Mucosa of rectum (tissue), 2 donors: ENCODE data around the gene MIEF2.

Experiments
- H3K27ac ChIP-seq, 2 donors: one replicate each; pipeline ENCODE4 v1.7.0; 2013; ENCODE audit warnings: inconsistent platforms in 2 of 2, low read depth in 2 of 2, low read length in 2 of 2
- H3K27me3 ChIP-seq, 2 donors: one replicate each; pipeline ENCODE4 v1.7.0; 2013; ENCODE audit warnings: low read length in 2 of 2; ENCODE audit not compliant: control insufficient read depth in 2 of 2, insufficient read depth in 2 of 2
- H3K36me3 ChIP-seq, 2 donors: one replicate each; pipeline ENCODE4 v1.7.0; 2013; ENCODE audit warnings: low read length in 2 of 2; ENCODE audit not compliant: control insufficient read depth in 2 of 2, insufficient read depth in 2 of 2
- H3K4me1 ChIP-seq, 2 donors: one replicate each; pipeline ENCODE4 v1.7.0; 2013; ENCODE audit warnings: low read length in 2 of 2, mild to moderate bottlenecking in 1 of 2; ENCODE audit not compliant: control insufficient read depth in 2 of 2, insufficient read depth in 2 of 2
- H3K4me3 ChIP-seq, 2 donors: one replicate each; pipeline ENCODE4 v1.7.0; 2013; ENCODE audit warnings: low read length in 2 of 2
- H3K9ac ChIP-seq, 2 donors: one replicate each; pipeline ENCODE4 v1.7.0; 2013; ENCODE audit warnings: low read length in 2 of 2, low read depth in 1 of 2, mild to moderate bottlenecking in 1 of 2
- H3K9me3 ChIP-seq, 2 donors: one replicate each; pipeline ENCODE4 v1.7.0; 2013; ENCODE audit warnings: low read length in 2 of 2; ENCODE audit not compliant: control insufficient read depth in 2 of 2
- donor health status: healthy.
- donor health status: Normal muscosa, but diverticular disease.

The MIEF2 gene

GRCh38 chr17:18246880-18247612 lies 13.4 kb upstream of the MIEF2 start:
- H3K9ac ChIP-seq, result peak overlapping the region in 1 of 2 donors; percentile 41

GRCh38 chr17:18247613-18248001 lies 12.9 kb upstream of the MIEF2 start:
- no peak overlapping the region for H3K9ac ChIP-seq
- H3K27ac ChIP-seq, result peak overlapping the region; percentile 76 to 82
- H3K36me3 ChIP-seq, result peaks cover 61 to 69% of the 10 kb centered on the region in 2 donors
- no peaks in the 10 kb centered on the region for H3K27me3 ChIP-seq
- no peaks in the 10 kb centered on the region for H3K9me3 ChIP-seq
- H3K4me3 ChIP-seq, result no peak overlapping the region
- H3K4me1 ChIP-seq, result peaks cover 14 to 18% of the 10 kb centered on the region in 2 donors

More at GRCh38 chr17:18246880-18247612, 13.4 kb upstream of the MIEF2 start:
- Histone ChIP-seq H3K4me3 (peak overlapping the region; percentile 44 to 63), H3K4me1 (peaks cover 14 to 18% of the 10 kb centered on the region in 2 donors), H3K27me3 (no peaks in the 10 kb centered on the region), H3K36me3 (peaks cover 56 to 64% of the 10 kb centered on the region in 2 donors), H3K9me3 (no peaks in the 10 kb centered on the region), H3K27ac (peak overlapping the region; percentile 76 to 82)

DNA sequence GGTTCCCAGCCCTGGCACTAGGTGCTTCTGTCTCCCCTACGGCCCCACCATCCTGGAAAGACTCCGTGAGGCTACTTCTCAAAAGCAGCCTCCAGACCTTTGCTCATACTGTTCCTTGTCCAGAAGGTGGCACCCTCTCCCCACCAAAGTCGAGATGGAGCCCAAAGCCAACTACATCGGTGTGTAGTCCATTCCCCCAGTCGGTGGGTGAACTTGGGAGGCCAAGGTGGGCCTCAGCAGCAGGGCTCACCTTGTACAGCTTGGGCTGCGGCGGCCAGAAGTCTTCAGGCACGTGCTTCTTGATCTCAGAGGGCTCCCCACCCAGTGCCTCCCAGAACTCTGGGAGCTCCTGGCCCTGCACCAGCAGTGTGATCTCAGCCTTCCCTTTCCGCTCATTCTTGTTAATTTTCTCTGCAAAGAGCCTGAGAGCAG lies 12.1 kb upstream of the MIEF2 start:
- peak overlapping the region; percentile 2 to 76 for H3K27ac ChIP-seq
- peaks cover 14 to 18% of the 10 kb centered on the region in 2 donors for H3K4me1 ChIP-seq
- H3K4me3 ChIP-seq, result no peak overlapping the region
- no peaks in the 10 kb centered on the region for H3K27me3 ChIP-seq
- peaks cover 65 to 73% of the 10 kb centered on the region in 2 donors for H3K36me3 ChIP-seq
- H3K9ac ChIP-seq, result no peak overlapping the region
- H3K9me3 ChIP-seq, result no peaks in the 10 kb centered on the region

GRCh38 chr17:18248811-18249210 lies 11.7 kb upstream of the MIEF2 start:
- H3K4me1 ChIP-seq, result peaks cover 14 to 18% of the 10 kb centered on the region in 2 donors
- H3K27ac ChIP-seq, result no peak overlapping the region
- no peak overlapping the region for H3K9ac ChIP-seq
- H3K36me3 ChIP-seq, result peaks cover 69 to 74% of the 10 kb centered on the region in 2 donors
- H3K4me3 ChIP-seq, result no peak overlapping the region
- H3K9me3 ChIP-seq, result no peaks in the 10 kb centered on the region
- H3K27me3 ChIP-seq, result no peaks in the 10 kb centered on the region

DNA sequence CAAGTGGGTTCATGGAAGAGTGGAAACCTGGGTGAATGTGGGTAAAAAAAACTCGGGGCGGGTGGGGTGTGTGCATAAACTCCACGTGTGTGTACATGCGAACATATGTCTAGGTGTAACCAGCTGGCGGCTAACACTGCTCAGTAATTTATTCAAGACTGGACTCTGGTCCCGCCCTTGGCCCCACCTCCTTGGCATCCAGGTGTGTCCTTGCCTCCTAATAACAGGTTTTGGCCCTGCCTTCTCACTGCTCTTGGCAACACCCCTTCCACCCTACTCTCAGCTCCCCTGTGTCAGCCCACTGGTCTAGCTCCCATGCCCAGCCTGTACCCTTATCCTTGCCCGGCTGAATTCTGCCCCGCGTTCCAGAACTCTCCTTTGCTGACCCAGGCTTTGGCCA lies 10.2 kb upstream of the MIEF2 start:
- no peak overlapping the region for H3K27ac ChIP-seq

GRCh38 chr17:18250708-18251107 lies 9.8 kb upstream of the MIEF2 start:
- Histone ChIP-seq H3K9me3 (no peaks in the 10 kb centered on the region), H3K4me1 (peaks cover 14 to 18% of the 10 kb centered on the region in 2 donors), H3K9ac (no peak overlapping the region), H3K36me3 (peaks cover 72 to 83% of the 10 kb centered on the region in 2 donors), H3K4me3 (no peak overlapping the region), H3K27ac (no peak overlapping the region), H3K27me3 (no peaks in the 10 kb centered on the region)

More for the DNA sequence above, 10.2 kb upstream of the MIEF2 start:
- no peak overlapping the region for H3K9ac ChIP-seq
- no peak overlapping the region for H3K4me3 ChIP-seq
- no peaks in the 10 kb centered on the region for H3K27me3 ChIP-seq
- peaks cover 75 to 83% of the 10 kb centered on the region in 2 donors for H3K36me3 ChIP-seq
- H3K9me3 ChIP-seq, result no peaks in the 10 kb centered on the region
- H3K4me1 ChIP-seq, result peaks cover 14 to 18% of the 10 kb centered on the region in 2 donors

DNA sequence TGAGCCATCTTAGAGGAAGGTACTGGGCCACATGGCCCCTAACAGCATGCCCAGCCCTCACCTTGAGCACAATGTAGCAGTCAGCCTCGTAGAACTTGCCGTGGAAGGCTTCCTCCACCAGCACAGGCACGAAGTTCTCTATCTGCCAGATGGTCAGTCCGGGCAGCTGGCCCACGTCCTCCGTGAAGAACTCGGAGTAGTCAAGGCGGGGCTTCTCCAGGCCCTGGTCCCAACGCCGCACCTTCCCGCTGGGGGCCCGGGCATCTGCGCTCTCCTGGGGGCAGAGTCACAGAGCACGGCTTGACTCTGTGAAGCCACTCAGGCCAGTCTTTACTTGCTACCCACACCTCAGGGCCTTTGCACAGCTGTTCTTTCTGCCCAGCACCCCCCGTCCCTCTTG lies 9.3 kb upstream of the MIEF2 start:
- Histone ChIP-seq H3K4me3 (no peak overlapping the region), H3K27ac (no peak overlapping the region), H3K9ac (no peak overlapping the region), H3K36me3 (peaks cover 69 to 81% of the 10 kb centered on the region in 2 donors), H3K9me3 (no peaks in the 10 kb centered on the region), H3K27me3 (no peaks in the 10 kb centered on the region), H3K4me1 (peaks cover 14 to 15% of the 10 kb centered on the region in 2 donors)

- peaks cover 64 to 80% of the 10 kb centered on the region in 2 donors for H3K36me3 ChIP-seq
- H3K4me1 ChIP-seq, result peaks cover 14 to 16% of the 10 kb centered on the region in 2 donors
- no peak overlapping the region for H3K4me3 ChIP-seq
- no peaks in the 10 kb centered on the region for H3K27me3 ChIP-seq
- H3K9ac ChIP-seq, result no peak overlapping the region
- H3K9me3 ChIP-seq, result no peaks in the 10 kb centered on the region
- H3K27ac ChIP-seq, result no peak overlapping the region
Observed at GRCh38 chr17:18252160-18252559, 8.3 kb upstream of the MIEF2 start.

DNA sequence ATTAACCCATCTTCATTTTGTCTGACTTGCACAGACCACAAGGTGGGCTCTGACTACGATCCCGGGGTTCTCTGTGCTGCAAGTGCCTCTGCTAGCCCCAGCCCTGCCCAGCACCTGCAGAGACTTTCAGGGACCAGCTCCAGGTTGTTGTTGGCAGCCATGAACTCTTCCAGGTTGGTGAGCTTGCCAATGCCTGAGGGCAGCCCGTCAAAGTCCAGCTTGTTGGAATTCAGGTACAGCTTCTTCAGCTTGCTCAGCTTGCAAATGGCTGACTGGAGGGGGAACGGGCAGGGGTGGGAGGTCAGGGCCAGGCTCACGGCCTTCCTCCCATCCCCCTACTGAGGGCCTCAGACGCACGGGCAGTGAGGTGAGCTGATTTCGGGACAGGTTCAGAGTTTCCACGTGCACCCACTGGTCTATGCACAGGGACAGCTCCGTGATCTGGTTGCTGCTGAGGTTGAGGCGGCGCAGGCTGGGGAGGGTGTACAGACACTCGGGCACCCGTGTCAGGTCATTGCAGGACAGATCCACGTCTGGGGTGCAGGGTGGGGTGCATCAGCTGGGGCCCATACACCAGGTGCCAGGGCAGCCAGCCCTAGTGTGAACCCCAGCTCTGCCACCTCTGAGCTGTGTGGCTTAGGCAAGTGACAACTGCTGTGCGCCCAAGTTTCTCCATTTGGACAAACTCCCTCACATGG lies 7.1 kb upstream of the MIEF2 start:
- Histone ChIP-seq H3K4me1 (peaks cover 12 to 16% of the 10 kb centered on the region in 2 donors), H3K36me3 (peaks cover 54 to 73% of the 10 kb centered on the region in 2 donors), H3K27ac (no peak overlapping the region), H3K27me3 (no peaks in the 10 kb centered on the region), H3K4me3 (no peak overlapping the region), H3K9me3 (no peaks in the 10 kb centered on the region), H3K9ac (no peak overlapping the region)
